Osteoblast (primary cell): ENCODE measurements around the gene PWWP2B. TPM values are rescaled to one million over a fixed set of nuclear protein-coding genes. Genes with fewer than 3 reads are reported as not detected.

Experiments used
- DNase-seq: peaks from one replicate; pipeline ENCODE4 v3.0.0; 2011; ENCODE audit warnings: low spot score, mixed read lengths; ENCODE audit not compliant: insufficient read length; ENCODE audit errors: missing footprints
- H2AFZ ChIP-seq: 2 replicates; pipeline ENCODE4 v1.6.0; 2011; ENCODE audit warnings: mild to moderate bottlenecking, low read length
- H3K27ac ChIP-seq: 2 replicates; pipeline ENCODE4 v1.5.1; 2011; ENCODE audit warnings: mild to moderate bottlenecking, low read depth, low read length, moderate library complexity
- H3K27me3 ChIP-seq: 2 replicates; pipeline ENCODE4 v1.6.0; 2012; ENCODE audit warnings: mild to moderate bottlenecking, control low read depth, inconsistent platforms, low read length, moderate library complexity; ENCODE audit not compliant: insufficient read depth
- H3K36me3 ChIP-seq: 2 replicates; pipeline ENCODE4 v1.5.1; 2011; ENCODE audit warnings: mild to moderate bottlenecking, low read length, control low read depth, moderate library complexity; ENCODE audit not compliant: insufficient read depth
- H3K4me1 ChIP-seq: 2 replicates; pipeline ENCODE4 v1.5.1; 2011; ENCODE audit warnings: mild to moderate bottlenecking, low read length, control low read depth, moderate library complexity; ENCODE audit not compliant: insufficient read depth
- H3K4me2 ChIP-seq: 2 replicates; pipeline ENCODE4 v1.6.0; 2011; ENCODE audit warnings: mild to moderate bottlenecking, low read length; ENCODE audit not compliant: insufficient read depth
- H3K4me3 ChIP-seq: fragments of 200-600 bp; sonication (generic); 3 replicates; pipeline ENCODE4 v1.5.1; 2012; ENCODE audit warnings: mild to moderate bottlenecking, low read length, inconsistent platforms; ENCODE audit not compliant: insufficient read depth
- H3K79me2 ChIP-seq: 2 replicates; pipeline ENCODE4 v1.6.0; 2012; ENCODE audit warnings: mild to moderate bottlenecking, low read length, control low read depth, inconsistent platforms; ENCODE audit not compliant: insufficient read depth
- H3K9me3 ChIP-seq: 2 replicates; pipeline ENCODE4 v1.5.1; 2011; ENCODE audit warnings: low read depth, low read length, control low read depth
- H4K20me1 ChIP-seq: 2 replicates; pipeline ENCODE4 v1.6.0; 2012; ENCODE audit warnings: mild to moderate bottlenecking, low read length, control low read depth; ENCODE audit not compliant: insufficient read depth
- total RNA-seq: library from RNA; depleted of rRNA; stranded (reverse); fragments of >200 nt; gene quantifications from 2 replicates; pipeline ENCODE4 v1.2.3, GENCODE V29; 2012
- TF ChIP-seq, protein P1 (sequence below): IDR thresholded peaks from 2 replicates; pipeline ENCODE4 v1.5.1; 2011; ENCODE audit warnings: mild to moderate bottlenecking, low read depth, low read length, moderate library complexity; ENCODE audit errors: extremely low read depth

The PWWP2B gene
- total RNA-seq, 1 donor = 18.5 TPM

DNA sequence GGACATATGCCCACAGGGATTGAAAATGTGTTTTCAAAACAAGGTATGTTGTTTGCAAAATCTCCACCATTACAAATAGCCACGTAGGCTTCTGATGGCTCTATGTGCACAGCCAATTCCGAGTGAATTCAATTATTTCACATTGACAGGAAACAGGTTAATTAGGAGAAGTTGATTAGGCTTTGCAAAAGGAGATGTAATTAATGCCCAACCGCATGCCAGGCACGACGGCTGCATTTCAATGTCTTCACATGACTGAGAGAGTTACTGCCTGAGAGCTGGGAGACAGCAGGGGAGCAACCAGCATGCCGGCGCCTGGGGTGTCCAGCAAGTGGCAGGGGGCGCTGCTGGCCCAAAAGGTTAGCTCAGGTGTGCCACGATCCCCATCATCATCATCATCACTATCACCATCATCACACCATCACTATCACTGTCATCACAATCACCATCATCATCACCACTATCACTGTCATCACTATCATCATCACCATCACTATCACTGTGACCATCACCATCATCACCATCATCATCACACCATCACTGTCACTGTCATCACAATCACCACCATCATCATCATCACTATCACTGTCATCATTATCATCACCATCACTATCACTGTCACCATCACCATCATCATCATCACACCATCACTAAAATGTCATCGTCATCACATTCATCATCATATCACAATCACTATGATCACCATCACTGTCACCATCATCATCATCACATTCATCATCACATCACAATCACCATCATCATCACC lies 30.2 kb downstream of the PWWP2B start:
- TF ChIP-seq, protein P1, sequence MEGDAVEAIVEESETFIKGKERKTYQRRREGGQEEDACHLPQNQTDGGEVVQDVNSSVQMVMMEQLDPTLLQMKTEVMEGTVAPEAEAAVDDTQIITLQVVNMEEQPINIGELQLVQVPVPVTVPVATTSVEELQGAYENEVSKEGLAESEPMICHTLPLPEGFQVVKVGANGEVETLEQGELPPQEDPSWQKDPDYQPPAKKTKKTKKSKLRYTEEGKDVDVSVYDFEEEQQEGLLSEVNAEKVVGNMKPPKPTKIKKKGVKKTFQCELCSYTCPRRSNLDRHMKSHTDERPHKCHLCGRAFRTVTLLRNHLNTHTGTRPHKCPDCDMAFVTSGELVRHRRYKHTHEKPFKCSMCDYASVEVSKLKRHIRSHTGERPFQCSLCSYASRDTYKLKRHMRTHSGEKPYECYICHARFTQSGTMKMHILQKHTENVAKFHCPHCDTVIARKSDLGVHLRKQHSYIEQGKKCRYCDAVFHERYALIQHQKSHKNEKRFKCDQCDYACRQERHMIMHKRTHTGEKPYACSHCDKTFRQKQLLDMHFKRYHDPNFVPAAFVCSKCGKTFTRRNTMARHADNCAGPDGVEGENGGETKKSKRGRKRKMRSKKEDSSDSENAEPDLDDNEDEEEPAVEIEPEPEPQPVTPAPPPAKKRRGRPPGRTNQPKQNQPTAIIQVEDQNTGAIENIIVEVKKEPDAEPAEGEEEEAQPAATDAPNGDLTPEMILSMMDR = no peak
- Histone ChIP-seq H3K9me3 (no peaks in the 10 kb centered on the region), H3K79me2 (no peaks in the 10 kb centered on the region), H3K36me3 (no peaks in the 10 kb centered on the region), H2AFZ (no peak overlapping the region), H3K27ac (no peak overlapping the region), H4K20me1 (no peaks in the 10 kb centered on the region), H3K4me2 (no peak overlapping the region), H3K4me3 (no peak overlapping the region), H3K4me1 (no peaks in the 10 kb centered on the region), H3K27me3 (no peaks in the 10 kb centered on the region)
- no peak for DNase-seq

DNA sequence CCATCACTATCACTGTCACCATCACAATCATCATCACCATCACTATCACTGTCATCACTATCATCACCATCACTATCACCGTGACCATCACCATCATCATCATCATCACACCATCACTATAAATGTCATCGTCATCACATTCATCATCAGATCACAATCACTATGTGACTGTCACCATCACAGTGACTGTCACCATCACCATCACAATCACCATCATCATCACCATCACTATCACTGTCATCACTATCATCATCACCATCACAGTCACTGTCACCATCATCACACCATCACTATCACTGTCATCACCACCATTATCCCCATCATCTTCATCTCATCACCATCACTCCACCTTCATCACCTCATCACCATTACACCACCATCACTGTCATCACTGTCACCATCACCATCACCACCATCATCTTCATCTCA lies 31.0 kb downstream of the PWWP2B start:
- Histone ChIP-seq H4K20me1 (no peaks in the 10 kb centered on the region), H3K27me3 (no peaks in the 10 kb centered on the region), H2AFZ (no peak overlapping the region), H3K4me2 (no peak overlapping the region), H3K36me3 (no peaks in the 10 kb centered on the region), H3K27ac (no peak overlapping the region), H3K4me3 (no peak overlapping the region), H3K79me2 (no peaks in the 10 kb centered on the region), H3K4me1 (no peaks in the 10 kb centered on the region), H3K9me3 (no peaks in the 10 kb centered on the region)
- DNase-seq = no peak
- TF ChIP-seq, protein P1 = no peak

DNA sequence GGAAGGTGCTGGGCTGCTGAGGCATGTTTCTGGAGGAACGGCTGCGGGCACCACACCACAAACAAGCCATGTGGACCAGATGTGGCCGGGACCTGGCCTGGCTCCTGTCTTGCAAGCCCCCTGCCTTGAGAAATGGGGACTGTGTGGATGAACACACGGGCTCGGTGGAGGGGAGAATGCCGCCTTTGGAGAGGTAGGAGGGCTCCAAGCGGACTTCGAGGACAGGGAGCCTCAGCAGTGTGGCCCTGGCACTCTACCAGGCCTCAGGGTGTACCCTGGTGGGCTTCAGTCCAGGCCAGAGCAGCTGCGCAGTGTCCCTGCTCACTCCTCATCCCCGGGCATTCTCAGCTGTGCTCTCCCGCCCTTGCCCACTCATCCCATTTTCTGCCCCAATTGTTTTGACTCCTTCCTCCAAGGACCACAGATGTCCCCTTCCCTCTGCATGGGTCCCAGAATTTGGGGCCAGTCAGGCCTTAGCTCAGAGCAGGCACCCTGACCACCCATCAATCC lies 31.5 kb downstream of the PWWP2B start:
- no peak for DNase-seq
- Histone ChIP-seq H3K27me3 (no peaks in the 10 kb centered on the region), H3K4me2 (no peak overlapping the region)

More for the DNA sequence above, 31.5 kb downstream of the PWWP2B start:
- no peak overlapping the region for H3K4me3 ChIP-seq
- no peaks in the 10 kb centered on the region for H3K9me3 ChIP-seq
- H2AFZ ChIP-seq = no peak overlapping the region
- H3K27ac ChIP-seq = no peak overlapping the region
- H3K4me1 ChIP-seq = no peaks in the 10 kb centered on the region
- TF ChIP-seq, protein P1 = no peak
- no peaks in the 10 kb centered on the region for H3K79me2 ChIP-seq
- no peaks in the 10 kb centered on the region for H4K20me1 ChIP-seq
- no peaks in the 10 kb centered on the region for H3K36me3 ChIP-seq
